Ovary (tissue), 9 donors: Measurements from ENCODE around the gene POLR1C. TPM values are rescaled to one million over a fixed set of nuclear protein-coding genes. Genes with fewer than 3 reads are reported as not detected.
A peak's percentile ranks its signal among the peaks of the same experiment; 100 is the strongest.

Experiments
- DNase-seq, 5 donors: peaks; one replicate each; pipeline ENCODE4 v3.0.0-alpha.2; 2019 to 2020
- H3K27ac ChIP-seq, 2 donors: fragments of 200-600 bp; one replicate each; pipeline versions ENCODE4 v1.5.1 to v1.8.0; 2019 to 2022
- H3K27me3 ChIP-seq: fragments of 200-600 bp; one replicate; pipeline ENCODE4 v1.8.0; 2022
- H3K36me3 ChIP-seq: fragments of 200-600 bp; sonication (generic); one replicate; pipeline ENCODE4 v1.5.1; 2019
- H3K4me1 ChIP-seq: one replicate; pipeline ENCODE4 v1.8.1; 2013; ENCODE audit warnings: mild to moderate bottlenecking, moderate library complexity; ENCODE audit not compliant: insufficient read depth
- H3K4me3 ChIP-seq: fragments of 200-600 bp; sonication (generic); one replicate; pipeline ENCODE4 v1.5.1; 2017
- H3K9me3 ChIP-seq, 2 donors: fragments of 200-600 bp in 1 of 2; sonication (generic) in 1 of 2; one replicate each; pipeline versions ENCODE4 v1.5.1 to v1.8.1; 2013 to 2019; ENCODE audit warnings: mild to moderate bottlenecking in 1 of 2, moderate library complexity in 1 of 2
- CTCF ChIP-seq, 3 donors: fragments of 450-650 bp in 2 of 3; fragments of 200-600 bp in 1 of 3; IDR thresholded peaks; one replicate each; pipeline versions ENCODE4 v1.5.1 to v1.8.0; 2016 to 2022; ENCODE audit warnings: antibody characterized with exemption in 3 of 3, mild to moderate bottlenecking in 1 of 3
- EP300 ChIP-seq: sonication (generic); formaldehyde crosslinking; IDR thresholded peaks from one replicate; pipeline ENCODE4 v1.6.1; 2017; ENCODE audit warnings: antibody characterized with exemption
- POLR2A ChIP-seq: fragments of 450-650 bp; IDR thresholded peaks from one replicate; pipeline ENCODE4 v1.6.1; 2017; ENCODE audit warnings: antibody characterized with exemption, mild to moderate bottlenecking, moderate library complexity
- WGBS, 3 donors: extraction: QIAGEN DNeasy Blood & Tissue Kit in 1 of 3; methylation state at CpG; one replicate each; pipeline versions ENCODE4 v1.1.5 to v1.1.7; 2013 to 2017; 5-methylcytosine and 5-hydroxymethylcytosine counted together
- intact Hi-C, 4 donors: fragments of 100-400 bp; cut with DNase I; formaldehyde crosslinking; loops; one replicate each; pipeline versions ENCODE4 v1.11.0 to v1.15.1; 2022 to 2023
- polyA plus RNA-seq, 2 donors: library from polyadenylated mRNA; stranded (reverse); fragments of 200-250 nt in 1 of 2; fragments of 350-450 nt in 1 of 2; fragmentation: Illumina TruSeq in 1 of 2; extraction: RNeasy Lipid Tissue Mini Kit (QIAGEN cat#74804) in 1 of 2; gene quantifications; one replicate each; pipeline ENCODE4 v1.2.3, GENCODE V29; 2013 to 2014
- total RNA-seq, 7 donors: library from RNA; depleted of rRNA in 2 of 7; stranded (reverse); fragments of >200 nt in 2 of 7; fragmentation: NEBNext Ultra II Directional in 3 of 7; extraction: Animal tissue kit (Norgen Biotek cat#: 25700) in 3 of 7; gene quantifications; one replicate each; pipeline versions ENCODE4 v1.1.0 to v1.2.4, GENCODE V29; 2016 to 2023
- donor health status: DM: no; HTN: no; CAD: no; lungs with moderate emphysema.
- donor health status: DM: no; HTN: no; CAD: no.
- donor health status: Bipolar disorder and iron deficiency.
- donor health status: DM: yes; HTN: yes; CAD: no.
- donor health status: DM: no; HTN: no; CAD: no.
- donor health status: DM: yes; HTN: yes; CAD: no.

POLR1C gene
- total and polyA plus RNA-seq, 9 donors: 18.1 to 48.6 (median 32.0) TPM

GRCh38 chr6:43505718-43506117 lies 11.2 kb upstream of the POLR1C start:
- H3K27ac ChIP-seq: no peak overlapping the region
- no peaks in the 10 kb centered on the region for H3K36me3 ChIP-seq
- WGBS, 3 donors: 48 to 70% (median 56%) methylated on average over 4 to 6 of the region's 6 CpGs
- TF ChIP-seq EP300 (no peak), CTCF (IDR thresholded peaks at IDR 0.05) (no peak), POLR2A (no peak)
- peaks cover 7% of the 10 kb centered on the region for H3K4me1 ChIP-seq
- intact Hi-C loops: loop anchor here (2.0 to 10.0 kb wide), 7 partner anchors 48 to 281 kb away; partner anchors contain the start of genes DLK2 (in 2 of the 4) and DNPH1 (in 1 of the 4)
- no peaks in the 10 kb centered on the region for H3K9me3 ChIP-seq
- H3K27me3 ChIP-seq: no peaks in the 10 kb centered on the region
- no peak for DNase-seq
- H3K4me3 ChIP-seq: no peak overlapping the region

GRCh38 chr6:43506171-43506570 lies 10.7 kb upstream of the POLR1C start:
- Histone ChIP-seq H3K36me3 (no peaks in the 10 kb centered on the region), H3K4me3 (no peak overlapping the region), H3K27me3 (no peaks in the 10 kb centered on the region), H3K9me3 (no peaks in the 10 kb centered on the region), H3K4me1 (peaks cover 9% of the 10 kb centered on the region), H3K27ac (peak overlapping the region in 1 of 2 donors; percentile 52)
- WGBS, 3 donors: 84 to 88% (median 86%) methylated on average over 3 of the region's 3 CpGs
- intact Hi-C loops: loop anchor here (2.0 to 10.0 kb wide), 7 partner anchors 49 to 281 kb away; partner anchors contain the start of genes DLK2 (in 2 of the 4) and DNPH1 (in 1 of the 4)
- TF ChIP-seq POLR2A (no peak), CTCF (IDR thresholded peaks at IDR 0.05) (no peak), EP300 (no peak)
- no peak for DNase-seq

- no peak for TF ChIP-seq POLR2A
- TF ChIP-seq CTCF (IDR thresholded peaks at IDR 0.05): peak; percentile 88 to 91 (median 88)
- WGBS, 3 donors: 23 to 26% (median 24%) methylated on average over 14 of the region's 14 CpGs
- Histone ChIP-seq H3K27ac (peak overlapping the region in 1 of 2 donors; percentile 52), H3K9me3 (no peaks in the 10 kb centered on the region), H3K4me1 (peaks cover 9% of the 10 kb centered on the region), H3K4me3 (no peak overlapping the region), H3K27me3 (no peaks in the 10 kb centered on the region), H3K36me3 (no peaks in the 10 kb centered on the region)
- DNase-seq: peak; percentile 67 to 86 (median 81)
- intact Hi-C loops: loop anchor here (2.0 to 10.0 kb wide), 7 partner anchors 50 to 282 kb away; partner anchors contain the start of genes DLK2 (in 2 of the 4) and DNPH1 (in 1 of the 4)
Measured at GRCh38 chr6:43506667-43507471, 10.0 kb upstream of the POLR1C start.

GRCh38 chr6:43508481-43509141 lies 8.3 kb upstream of the POLR1C start:
- H3K4me1 ChIP-seq: peaks cover 9% of the 10 kb centered on the region
- WGBS, 3 donors: 70 to 78% (median 73%) methylated on average over 8 of the region's 8 CpGs
- H3K27me3 ChIP-seq: no peaks in the 10 kb centered on the region
- TF ChIP-seq POLR2A (no peak), CTCF (IDR thresholded peaks at IDR 0.05) (no peak), EP300 (no peak)
- DNase-seq: no peak
- H3K27ac ChIP-seq: no peak overlapping the region
- no peak overlapping the region for H3K4me3 ChIP-seq
- no peaks in the 10 kb centered on the region for H3K36me3 ChIP-seq
- intact Hi-C loops: loop anchor here (5.0 to 10.0 kb wide), 6 partner anchors 51 to 284 kb away; partner anchors contain the start of genes DLK2 (in 1 of the 4) and DNPH1 (in 1 of the 4)
- no peaks in the 10 kb centered on the region for H3K9me3 ChIP-seq
